Measurements from ENCODE around the gene MEDAG.

MEDAG gene

GRCh38 chr13:30873499-30873898, 32.6 kb upstream of the MEDAG start:
- DNase-seq, result no peak

- DNase-seq, result no peak
These were observed 32.0 kb upstream of the MEDAG start for GRCh38 chr13:30874111-30874510.

GRCh38 chr13:30874561-30874960, 31.5 kb upstream of the MEDAG start:
- no peak for DNase-seq

- no peak for DNase-seq
These were observed 28.7 kb upstream of the MEDAG start for GRCh38 chr13:30877335-30877734.

GRCh38 chr13:30880151-30880855, 25.8 kb upstream of the MEDAG start:
- DNase-seq, result no peak

GRCh38 chr13:30880856-30881155, 25.3 kb upstream of the MEDAG start:
- no peak for DNase-seq

- no peak for DNase-seq
These were observed 24.9 kb upstream of the MEDAG start for GRCh38 chr13:30881191-30881651.

- no peak for DNase-seq
These were observed 23.8 kb upstream of the MEDAG start for GRCh38 chr13:30882026-30882850.

- no peak for DNase-seq
These were observed 22.9 kb upstream of the MEDAG start for GRCh38 chr13:30882996-30883766.

GRCh38 chr13:30884543-30884942, 21.5 kb upstream of the MEDAG start:
- DNase-seq, result no peak

GRCh38 chr13:30889196-30889690, 16.8 kb upstream of the MEDAG start:
- no peak for DNase-seq

- no peak for DNase-seq
These were observed 13.1 kb upstream of the MEDAG start for GRCh38 chr13:30892966-30893365.

- no peak for DNase-seq
These were observed 10.3 kb upstream of the MEDAG start for GRCh38 chr13:30895773-30896172.

- no peak for DNase-seq
These were observed 8.0 kb upstream of the MEDAG start for GRCh38 chr13:30898070-30898469.

GRCh38 chr13:30898678-30899241, 7.3 kb upstream of the MEDAG start:
- DNase-seq, result no peak

- DNase-seq, result no peak
These were observed 5.6 kb upstream of the MEDAG start for GRCh38 chr13:30900436-30900835.

GRCh38 chr13:30900952-30901749, 4.9 kb upstream of the MEDAG start:
- DNase-seq, result no peak

- DNase-seq, result no peak
These were observed 2.0 kb upstream of the MEDAG start for GRCh38 chr13:30904043-30904442.

GRCh38 chr13:30906411-30907051, 460 bp downstream of the MEDAG start:
- DNase-seq, result no peak

- DNase-seq, result no peak
These were observed 1.2 kb downstream of the MEDAG start for GRCh38 chr13:30907121-30907861.

- no peak for DNase-seq
These were observed 2.4 kb downstream of the MEDAG start for GRCh38 chr13:30908416-30908980.
